Lower lobe of right lung (tissue), 2 donors: ENCODE data around the gene IFIT3. TPM values are rescaled to one million over a fixed set of nuclear protein-coding genes. Genes with fewer than 3 reads are reported as not detected.

Experiments used
- ATAC-seq, 2 donors: fragments of 200-7000 bp; cut with Tn5 transposase; one replicate each; pipeline ENCODE4 v1.9.1; 2020 to 2022; ENCODE audit warnings: mild to moderate bottlenecking in 2 of 2, moderate library complexity in 2 of 2
- DNase-seq: peaks from one replicate; pipeline ENCODE4 v3.0.0-alpha.2; 2020
- H3K27ac ChIP-seq: fragments of 200-600 bp; one replicate; pipeline ENCODE4 v1.8.0; 2022
- H3K27me3 ChIP-seq: fragments of 200-600 bp; one replicate; pipeline ENCODE4 v1.8.0; 2022; ENCODE audit warnings: low read depth
- H3K36me3 ChIP-seq: fragments of 200-600 bp; one replicate; pipeline ENCODE4 v1.8.0; 2022; ENCODE audit warnings: mild to moderate bottlenecking
- H3K4me1 ChIP-seq: fragments of 200-600 bp; one replicate; pipeline ENCODE4 v1.8.0; 2022
- H3K4me3 ChIP-seq: fragments of 200-600 bp; one replicate; pipeline ENCODE4 v1.8.0; 2022; ENCODE audit warnings: mild to moderate bottlenecking
- H3K9me3 ChIP-seq: fragments of 200-600 bp; one replicate; pipeline ENCODE4 v1.8.0; 2022
- intact Hi-C: fragments of 100-400 bp; cut with DNase I; formaldehyde crosslinking; loops from one replicate; pipeline ENCODE4 v1.11.0; 2022
- total RNA-seq: library from RNA; stranded (reverse); fragmentation: NEBNext Ultra II Directional; extraction: Animal tissue kit (Norgen Biotek cat#: 25700); gene quantifications from one replicate; pipeline ENCODE4 v1.2.1, GENCODE V29; 2021
- TF ChIP-seq, protein P1 (sequence below): fragments of 200-600 bp; IDR thresholded peaks from one replicate; pipeline ENCODE4 v1.8.0; 2022; ENCODE audit warnings: antibody characterized with exemption, mild to moderate bottlenecking
- donor health status: DM: no; HTN: yes; CAD: no; lungs with severe emphysema.

IFIT3 gene
- total RNA-seq, 1 donor from 2014 or later, result 117 TPM

DNA sequence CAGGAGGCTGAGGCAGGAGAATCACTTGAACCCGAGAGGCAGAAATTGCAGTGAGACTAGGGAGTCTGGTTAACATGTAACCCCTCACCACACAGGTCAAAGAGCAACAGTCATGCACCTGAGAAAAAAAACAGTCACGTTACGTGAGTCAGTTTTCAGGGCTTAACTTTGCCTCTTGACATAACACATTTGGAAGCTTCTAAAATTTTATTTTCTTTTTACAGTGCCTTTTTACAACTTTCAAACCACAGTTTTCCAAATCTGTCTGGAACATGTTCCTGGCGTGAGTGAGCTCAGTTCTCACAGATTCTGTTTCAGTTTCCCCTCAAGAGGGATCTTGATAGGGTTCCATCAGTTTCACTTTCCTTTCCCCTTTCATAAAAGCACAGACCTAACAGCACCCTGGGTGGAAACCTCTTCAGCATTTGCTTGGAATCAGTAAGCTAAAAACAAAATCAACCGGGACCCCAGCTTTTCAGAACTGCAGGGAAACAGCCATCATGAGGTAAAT lies 4.4 kb downstream of the IFIT3 start:
- intact Hi-C loops, result no loop called here
- Histone ChIP-seq H3K4me3 (peak overlapping the region; percentile 55), H3K27me3 (no peaks in the 10 kb centered on the region), H3K36me3 (peaks cover 3% of the 10 kb centered on the region), H3K9me3 (no peaks in the 10 kb centered on the region), H3K4me1 (peaks cover 84% of the 10 kb centered on the region), H3K27ac (peak overlapping the region; percentile 85)
- TF ChIP-seq, protein P1, sequence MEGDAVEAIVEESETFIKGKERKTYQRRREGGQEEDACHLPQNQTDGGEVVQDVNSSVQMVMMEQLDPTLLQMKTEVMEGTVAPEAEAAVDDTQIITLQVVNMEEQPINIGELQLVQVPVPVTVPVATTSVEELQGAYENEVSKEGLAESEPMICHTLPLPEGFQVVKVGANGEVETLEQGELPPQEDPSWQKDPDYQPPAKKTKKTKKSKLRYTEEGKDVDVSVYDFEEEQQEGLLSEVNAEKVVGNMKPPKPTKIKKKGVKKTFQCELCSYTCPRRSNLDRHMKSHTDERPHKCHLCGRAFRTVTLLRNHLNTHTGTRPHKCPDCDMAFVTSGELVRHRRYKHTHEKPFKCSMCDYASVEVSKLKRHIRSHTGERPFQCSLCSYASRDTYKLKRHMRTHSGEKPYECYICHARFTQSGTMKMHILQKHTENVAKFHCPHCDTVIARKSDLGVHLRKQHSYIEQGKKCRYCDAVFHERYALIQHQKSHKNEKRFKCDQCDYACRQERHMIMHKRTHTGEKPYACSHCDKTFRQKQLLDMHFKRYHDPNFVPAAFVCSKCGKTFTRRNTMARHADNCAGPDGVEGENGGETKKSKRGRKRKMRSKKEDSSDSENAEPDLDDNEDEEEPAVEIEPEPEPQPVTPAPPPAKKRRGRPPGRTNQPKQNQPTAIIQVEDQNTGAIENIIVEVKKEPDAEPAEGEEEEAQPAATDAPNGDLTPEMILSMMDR, result no peak
- ATAC-seq (peak; percentile 78 to 88), DNase-seq (no peak)

DNA sequence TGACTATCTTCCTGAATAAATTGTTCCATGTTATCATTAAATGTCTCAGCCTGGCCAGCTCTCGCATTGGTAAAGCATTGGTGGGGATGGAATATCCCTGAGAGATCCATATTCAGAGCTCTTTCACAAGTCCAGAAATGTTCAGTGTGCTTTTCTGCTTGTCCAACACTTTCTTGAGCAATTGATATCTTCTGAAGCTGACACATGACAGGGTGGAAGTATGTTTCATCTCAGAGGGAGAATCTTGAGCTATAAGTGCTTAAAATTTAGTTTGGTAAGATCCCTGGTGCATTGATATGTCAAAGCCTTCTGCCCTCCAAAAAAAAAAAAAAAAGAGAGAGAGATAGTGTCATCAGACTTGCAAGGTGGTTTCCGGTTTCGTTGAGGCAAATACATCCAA lies 7.4 kb downstream of the IFIT3 start:
- H3K4me3 ChIP-seq, result no peak overlapping the region
- TF ChIP-seq, protein P1, result no peak
- DNase-seq (no peak), ATAC-seq (no peak)
- H3K36me3 ChIP-seq, result peaks cover 33% of the 10 kb centered on the region
- H3K4me1 ChIP-seq, result peaks cover 65% of the 10 kb centered on the region
- intact Hi-C loops, result no loop called here
- H3K27me3 ChIP-seq, result no peaks in the 10 kb centered on the region
- H3K9me3 ChIP-seq, result no peaks in the 10 kb centered on the region
- no peak overlapping the region for H3K27ac ChIP-seq

GRCh38 chr10:89336241-89336640 lies 8.4 kb downstream of the IFIT3 start:
- H3K27me3 ChIP-seq, result no peaks in the 10 kb centered on the region

GRCh38 chr10:89337484-89337883 lies 9.7 kb downstream of the IFIT3 start:
- H3K36me3 ChIP-seq, result peaks cover 44% of the 10 kb centered on the region
- ATAC-seq (no peak), DNase-seq (no peak)
- peaks cover 47% of the 10 kb centered on the region for H3K4me1 ChIP-seq
- no peak overlapping the region for H3K4me3 ChIP-seq
- TF ChIP-seq, protein P1, result no peak
- no peaks in the 10 kb centered on the region for H3K9me3 ChIP-seq
- no peaks in the 10 kb centered on the region for H3K27me3 ChIP-seq
- H3K27ac ChIP-seq, result no peak overlapping the region
- intact Hi-C loops, result no loop called here

More at GRCh38 chr10:89336241-89336640, 8.4 kb downstream of the IFIT3 start:
- DNase-seq (no peak), ATAC-seq (no peak)
- intact Hi-C loops, result no loop called here
- TF ChIP-seq, protein P1, result no peak
- no peaks in the 10 kb centered on the region for H3K9me3 ChIP-seq
- peaks cover 43% of the 10 kb centered on the region for H3K36me3 ChIP-seq
- H3K27ac ChIP-seq, result no peak overlapping the region
- H3K4me3 ChIP-seq, result no peak overlapping the region
- H3K4me1 ChIP-seq, result peaks cover 56% of the 10 kb centered on the region

GRCh38 chr10:89338713-89339112 lies 10.9 kb downstream of the IFIT3 start:
- Histone ChIP-seq H3K27me3 (no peaks in the 10 kb centered on the region), H3K27ac (no peak overlapping the region), H3K36me3 (peaks cover 44% of the 10 kb centered on the region), H3K4me1 (peaks cover 36% of the 10 kb centered on the region), H3K4me3 (no peak overlapping the region), H3K9me3 (no peaks in the 10 kb centered on the region)
- no peak for DNase-seq
- intact Hi-C loops, result no loop called here
- TF ChIP-seq, protein P1, result no peak
- ATAC-seq, result no peak
